GM23338 (cell line): ENCODE measurements around the gene SLC39A11. TPM values are rescaled to one million over a fixed set of nuclear protein-coding genes. Genes with fewer than 3 reads are reported as not detected.

Source experiments
- ATAC-seq: fragments of 200-7000 bp; cut with Tn5 transposase; 3 replicates; pipeline ENCODE4 v1.9.1; 2020
- DNase-seq: peaks from one replicate; pipeline ENCODE4 v3.0.0-alpha.2; 2015; ENCODE audit warnings: low spot score
- H2AFZ ChIP-seq: fragments of 200-600 bp; sonication (generic); 2 replicates; pipeline ENCODE4 v1.8.0; 2016; ENCODE audit warnings: antibody characterized with exemption, mild to moderate bottlenecking, moderate library complexity
- H3F3A ChIP-seq: fragments of 200-600 bp; sonication (generic); replicated peaks from 2 replicates; pipeline ENCODE4 v1.8.0; 2017; ENCODE audit warnings: antibody characterized with exemption, mixed run types, low read depth
- H3K27ac ChIP-seq: fragments of 200-600 bp; sonication (generic); 2 replicates; pipeline ENCODE4 v1.6.1; 2016; ENCODE audit warnings: low read depth
- H3K27me3 ChIP-seq: fragments of 200-600 bp; sonication (generic); 2 replicates; pipeline ENCODE4 v1.8.0; 2016; ENCODE audit warnings: mild to moderate bottlenecking, mixed run types, moderate library complexity; ENCODE audit not compliant: insufficient read depth
- H3K36me3 ChIP-seq: fragments of 200-600 bp; sonication (generic); 2 replicates; pipeline ENCODE4 v1.8.0; 2016; ENCODE audit warnings: mild to moderate bottlenecking; ENCODE audit not compliant: insufficient read depth
- H3K4me1 ChIP-seq: fragments of 200-600 bp; sonication (generic); 2 replicates; pipeline ENCODE4 v1.8.0; 2016; ENCODE audit warnings: mild to moderate bottlenecking, moderate library complexity; ENCODE audit not compliant: insufficient read depth
- H3K4me2 ChIP-seq: fragments of 200-600 bp; sonication (generic); 2 replicates; pipeline ENCODE4 v1.7.1; 2017; ENCODE audit warnings: mixed run types
- H3K4me3 ChIP-seq: fragments of 200-600 bp; sonication (generic); 2 replicates; pipeline ENCODE4 v1.6.1; 2016; ENCODE audit warnings: mixed run types
- H3K79me2 ChIP-seq: fragments of 200-600 bp; sonication (generic); replicated peaks from 2 replicates; pipeline ENCODE4 v1.8.0; 2017; ENCODE audit warnings: mild to moderate bottlenecking; ENCODE audit not compliant: insufficient read depth
- H3K9me2 ChIP-seq: fragments of 200-600 bp; sonication (generic); 2 replicates; pipeline ENCODE4 v1.8.0; 2017; ENCODE audit not compliant: insufficient read depth
- H4K20me1 ChIP-seq: fragments of 200-600 bp; sonication (generic); replicated peaks from 2 replicates; pipeline ENCODE4 v1.8.0; 2017; ENCODE audit warnings: mild to moderate bottlenecking; ENCODE audit not compliant: insufficient read depth
- H3K27ac Mint-ChIP-seq: 2 replicates; pipeline ENCODE4 v1.8.0; 2020; ENCODE audit warnings: inconsistent platforms, mild to moderate bottlenecking, moderate library complexity, mixed read lengths
- H3K27me3 Mint-ChIP-seq: 3 replicates; pipeline ENCODE4 v1.8.0; 2022; ENCODE audit warnings: low read depth, mild to moderate bottlenecking, moderate library complexity, mixed read lengths, inconsistent platforms; ENCODE audit not compliant: insufficient read depth, poor library complexity
- H3K36me3 Mint-ChIP-seq: 3 replicates; pipeline ENCODE4 v1.8.0; 2021; ENCODE audit warnings: low read depth, mild to moderate bottlenecking, inconsistent platforms, moderate library complexity, mixed read lengths
- H3K4me1 Mint-ChIP-seq: 3 replicates; pipeline ENCODE4 v1.8.0; 2020; ENCODE audit warnings: mild to moderate bottlenecking, inconsistent platforms, mixed read lengths
- H3K4me3 Mint-ChIP-seq: 3 replicates; pipeline ENCODE4 v1.8.0; 2021; ENCODE audit warnings: moderate library complexity, mild to moderate bottlenecking, inconsistent platforms, mixed read lengths
- H3K9me3 Mint-ChIP-seq: 3 replicates; pipeline ENCODE4 v1.8.0; 2020; ENCODE audit warnings: moderate library complexity, mild to moderate bottlenecking, inconsistent platforms, mixed read lengths
- CREB1 ChIP-seq: fragments of 250-450 bp; sonication (Bioruptor Pico); IDR thresholded peaks from 2 replicates; pipeline ENCODE4 v1.5.0; 2020; ENCODE audit warnings: low read depth, mild to moderate bottlenecking, moderate library complexity
- JUNB ChIP-seq: IDR thresholded peaks from one replicate; pipeline ENCODE4 v1.6.1; 2016; ENCODE audit warnings: antibody characterized with exemption; ENCODE audit not compliant: unreplicated experiment
- POLR2AphosphoS5 ChIP-seq: IDR thresholded peaks from 2 replicates; pipeline ENCODE4 v1.6.1; 2016; ENCODE audit warnings: antibody characterized with exemption, low read depth
- STAT1 ChIP-seq: IDR thresholded peaks from one replicate; pipeline ENCODE4 v1.6.1; 2016; ENCODE audit warnings: antibody characterized with exemption; ENCODE audit not compliant: unreplicated experiment
- ZNF114 ChIP-seq: fragments of 250-450 bp; sonication (Bioruptor Pico); IDR thresholded peaks from 2 replicates; pipeline ENCODE4 v1.5.0; 2020; ENCODE audit warnings: mild to moderate bottlenecking, moderate library complexity
- polyA plus RNA-seq: library from polyadenylated mRNA; unstranded; fragments of >200 nt; fragmentation: Nextera tagmentation; extraction: Ambion mirVana; gene quantifications from 2 replicates; pipeline ENCODE4 v1.2.1, GENCODE V29; 2016
- total RNA-seq: library from RNA; depleted of rRNA; stranded (reverse); fragments of >200 nt; shearing (Covaris generic); gene quantifications from 2 replicates; pipeline ENCODE4 v1.2.3, GENCODE V29; 2014
- TF ChIP-seq, protein P1 (sequence below), 2 experiments: fragments of 200-600 bp in 1 of 2; sonication (generic) in 1 of 2; conservative IDR thresholded peaks; 2 replicates each; pipeline versions ENCODE4 v1.5.1 to v1.6.1; 2016 to 2017; ENCODE audit warnings: antibody characterized with exemption in 2 of 2, low read depth in 2 of 2, mild to moderate bottlenecking in 2 of 2, moderate library complexity in 1 of 2
- TF ChIP-seq, protein P2 (sequence below): IDR thresholded peaks from 2 replicates; pipeline ENCODE4 v1.6.1; 2016; ENCODE audit warnings: antibody characterized with exemption
- TF ChIP-seq, protein P3 (sequence below): IDR thresholded peaks from one replicate; pipeline ENCODE4 v1.6.1; 2018; ENCODE audit warnings: antibody characterized with exemption; ENCODE audit not compliant: unreplicated experiment

Gene SLC39A11
- total and polyA plus RNA-seq, 2 experiments from 2014 or later, result 10.8 to 18.1 TPM

- Histone ChIP-seq H3K9me2 (no peaks in the 10 kb centered on the region), H2AFZ (no peak overlapping the region), H3K4me2 (no peak overlapping the region), H4K20me1 (no peaks in the 10 kb centered on the region), H3K4me1 (peaks cover 23% of the 10 kb centered on the region), H3K79me2 (no peaks in the 10 kb centered on the region), H3K27ac (no peak overlapping the region), H3K4me3 (no peak overlapping the region), H3F3A (no peaks in the 10 kb centered on the region), H3K27me3 (no peaks in the 10 kb centered on the region), H3K36me3 (no peaks in the 10 kb centered on the region)
- Mint-ChIP-seq H3K27ac (peak overlapping the region; percentile 61; the same call in 1 of the 2 replicates), H3K9me3 (no peaks in the 10 kb centered on the region), H3K27me3 (peaks cover 6% of the 10 kb centered on the region), H3K4me3 (no peak overlapping the region), H3K36me3 (no peaks in the 10 kb centered on the region), H3K4me1 (peaks cover 39% of the 10 kb centered on the region)
- no peak for ATAC-seq
- TF ChIP-seq, protein P1, sequence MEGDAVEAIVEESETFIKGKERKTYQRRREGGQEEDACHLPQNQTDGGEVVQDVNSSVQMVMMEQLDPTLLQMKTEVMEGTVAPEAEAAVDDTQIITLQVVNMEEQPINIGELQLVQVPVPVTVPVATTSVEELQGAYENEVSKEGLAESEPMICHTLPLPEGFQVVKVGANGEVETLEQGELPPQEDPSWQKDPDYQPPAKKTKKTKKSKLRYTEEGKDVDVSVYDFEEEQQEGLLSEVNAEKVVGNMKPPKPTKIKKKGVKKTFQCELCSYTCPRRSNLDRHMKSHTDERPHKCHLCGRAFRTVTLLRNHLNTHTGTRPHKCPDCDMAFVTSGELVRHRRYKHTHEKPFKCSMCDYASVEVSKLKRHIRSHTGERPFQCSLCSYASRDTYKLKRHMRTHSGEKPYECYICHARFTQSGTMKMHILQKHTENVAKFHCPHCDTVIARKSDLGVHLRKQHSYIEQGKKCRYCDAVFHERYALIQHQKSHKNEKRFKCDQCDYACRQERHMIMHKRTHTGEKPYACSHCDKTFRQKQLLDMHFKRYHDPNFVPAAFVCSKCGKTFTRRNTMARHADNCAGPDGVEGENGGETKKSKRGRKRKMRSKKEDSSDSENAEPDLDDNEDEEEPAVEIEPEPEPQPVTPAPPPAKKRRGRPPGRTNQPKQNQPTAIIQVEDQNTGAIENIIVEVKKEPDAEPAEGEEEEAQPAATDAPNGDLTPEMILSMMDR (conservative IDR thresholded peaks at IDR 0.05; ENCODE audit: low read depth in 2 of 2), result no peak
- TF ChIP-seq POLR2AphosphoS5 (no peak), STAT1 (no peak), ZNF114 (CRISPR knock-in tag) (no peak)
- TF ChIP-seq, protein P2, sequence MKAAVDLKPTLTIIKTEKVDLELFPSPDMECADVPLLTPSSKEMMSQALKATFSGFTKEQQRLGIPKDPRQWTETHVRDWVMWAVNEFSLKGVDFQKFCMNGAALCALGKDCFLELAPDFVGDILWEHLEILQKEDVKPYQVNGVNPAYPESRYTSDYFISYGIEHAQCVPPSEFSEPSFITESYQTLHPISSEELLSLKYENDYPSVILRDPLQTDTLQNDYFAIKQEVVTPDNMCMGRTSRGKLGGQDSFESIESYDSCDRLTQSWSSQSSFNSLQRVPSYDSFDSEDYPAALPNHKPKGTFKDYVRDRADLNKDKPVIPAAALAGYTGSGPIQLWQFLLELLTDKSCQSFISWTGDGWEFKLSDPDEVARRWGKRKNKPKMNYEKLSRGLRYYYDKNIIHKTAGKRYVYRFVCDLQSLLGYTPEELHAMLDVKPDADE, result no peak
- TF ChIP-seq, protein P3, sequence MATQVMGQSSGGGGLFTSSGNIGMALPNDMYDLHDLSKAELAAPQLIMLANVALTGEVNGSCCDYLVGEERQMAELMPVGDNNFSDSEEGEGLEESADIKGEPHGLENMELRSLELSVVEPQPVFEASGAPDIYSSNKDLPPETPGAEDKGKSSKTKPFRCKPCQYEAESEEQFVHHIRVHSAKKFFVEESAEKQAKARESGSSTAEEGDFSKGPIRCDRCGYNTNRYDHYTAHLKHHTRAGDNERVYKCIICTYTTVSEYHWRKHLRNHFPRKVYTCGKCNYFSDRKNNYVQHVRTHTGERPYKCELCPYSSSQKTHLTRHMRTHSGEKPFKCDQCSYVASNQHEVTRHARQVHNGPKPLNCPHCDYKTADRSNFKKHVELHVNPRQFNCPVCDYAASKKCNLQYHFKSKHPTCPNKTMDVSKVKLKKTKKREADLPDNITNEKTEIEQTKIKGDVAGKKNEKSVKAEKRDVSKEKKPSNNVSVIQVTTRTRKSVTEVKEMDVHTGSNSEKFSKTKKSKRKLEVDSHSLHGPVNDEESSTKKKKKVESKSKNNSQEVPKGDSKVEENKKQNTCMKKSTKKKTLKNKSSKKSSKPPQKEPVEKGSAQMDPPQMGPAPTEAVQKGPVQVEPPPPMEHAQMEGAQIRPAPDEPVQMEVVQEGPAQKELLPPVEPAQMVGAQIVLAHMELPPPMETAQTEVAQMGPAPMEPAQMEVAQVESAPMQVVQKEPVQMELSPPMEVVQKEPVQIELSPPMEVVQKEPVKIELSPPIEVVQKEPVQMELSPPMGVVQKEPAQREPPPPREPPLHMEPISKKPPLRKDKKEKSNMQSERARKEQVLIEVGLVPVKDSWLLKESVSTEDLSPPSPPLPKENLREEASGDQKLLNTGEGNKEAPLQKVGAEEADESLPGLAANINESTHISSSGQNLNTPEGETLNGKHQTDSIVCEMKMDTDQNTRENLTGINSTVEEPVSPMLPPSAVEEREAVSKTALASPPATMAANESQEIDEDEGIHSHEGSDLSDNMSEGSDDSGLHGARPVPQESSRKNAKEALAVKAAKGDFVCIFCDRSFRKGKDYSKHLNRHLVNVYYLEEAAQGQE, result no peak
- DNase-seq, result no peak
Observed at GRCh38 chr17:72953621-72954020, 138.9 kb downstream of the SLC39A11 start.

DNA sequence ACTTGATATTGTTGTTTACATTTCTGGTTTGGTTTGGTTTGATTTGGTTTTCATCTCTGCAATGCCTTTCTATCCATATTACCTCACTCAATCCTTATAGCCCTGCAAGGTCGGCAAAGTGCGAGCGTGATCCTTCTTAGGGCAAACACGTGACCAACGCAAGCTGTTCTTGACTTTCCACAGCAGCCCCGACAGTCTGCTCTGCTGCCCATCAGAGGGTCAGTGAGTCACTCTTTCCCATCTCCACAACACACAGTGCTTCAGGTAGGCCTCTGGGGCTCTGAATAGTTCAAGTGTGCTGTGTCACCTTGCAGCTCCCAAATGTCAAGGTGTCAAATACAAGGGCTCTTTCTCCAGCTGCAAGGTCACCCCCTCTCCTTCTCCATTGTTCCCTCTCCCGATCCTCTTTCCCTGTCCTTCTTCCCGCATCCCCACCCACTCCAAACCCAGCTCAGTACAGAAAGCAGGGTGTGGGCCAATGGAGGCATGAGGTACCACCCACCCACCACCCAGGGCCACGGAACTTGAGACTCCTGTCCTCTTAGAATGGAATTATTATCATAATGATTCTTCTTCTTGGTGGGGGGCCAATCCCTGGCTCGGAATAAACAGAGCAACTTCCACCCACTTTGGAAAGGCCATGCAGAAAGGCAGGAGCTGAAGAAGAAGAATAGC is 139.7 kb downstream of the SLC39A11 start:
- Histone ChIP-seq H3K9me2 (no peaks in the 10 kb centered on the region), H3K27ac (peak overlapping the region; percentile 53; the same call in 1 of the 2 replicates), H3F3A (no peaks in the 10 kb centered on the region), H3K36me3 (no peaks in the 10 kb centered on the region), H3K79me2 (no peaks in the 10 kb centered on the region), H3K4me1 (peaks cover 23% of the 10 kb centered on the region), H4K20me1 (no peaks in the 10 kb centered on the region), H3K27me3 (no peaks in the 10 kb centered on the region), H3K4me3 (no peak overlapping the region), H3K4me2 (peak overlapping the region; percentile 62; the same call in 1 of the 2 replicates), H2AFZ (no peak overlapping the region)
- H3K36me3 Mint-ChIP-seq, result no peaks in the 10 kb centered on the region
- ATAC-seq, result peak; percentile 66
- H3K27ac Mint-ChIP-seq, result peak overlapping the region; percentile 13
- TF ChIP-seq ZNF114 (CRISPR knock-in tag) (no peak), CREB1 (CRISPR knock-in tag) (no peak), JUNB (no peak), STAT1 (no peak)
- TF ChIP-seq, protein P3, result no peak
- H3K4me3 Mint-ChIP-seq, result peak overlapping the region; percentile 11; the same call in 1 of the 3 replicates
- peaks cover 6% of the 10 kb centered on the region for H3K27me3 Mint-ChIP-seq
- peaks cover 39% of the 10 kb centered on the region for H3K4me1 Mint-ChIP-seq
- no peak for DNase-seq
- no peaks in the 10 kb centered on the region for H3K9me3 Mint-ChIP-seq
